Osteoblast (primary cell): ENCODE data around the gene PRKN. TPM values are rescaled to one million over a fixed set of nuclear protein-coding genes. Genes with fewer than 3 reads are reported as not detected.

Source experiments
- DNase-seq: peaks from one replicate; pipeline ENCODE4 v3.0.0; 2011; ENCODE audit warnings: low spot score, mixed read lengths; ENCODE audit not compliant: insufficient read length; ENCODE audit errors: missing footprints
- H2AFZ ChIP-seq: 2 replicates; pipeline ENCODE4 v1.6.0; 2011; ENCODE audit warnings: mild to moderate bottlenecking, low read length
- H3K27ac ChIP-seq: 2 replicates; pipeline ENCODE4 v1.5.1; 2011; ENCODE audit warnings: mild to moderate bottlenecking, low read depth, low read length, moderate library complexity
- H3K27me3 ChIP-seq: 2 replicates; pipeline ENCODE4 v1.6.0; 2012; ENCODE audit warnings: mild to moderate bottlenecking, control low read depth, inconsistent platforms, low read length, moderate library complexity; ENCODE audit not compliant: insufficient read depth
- H3K36me3 ChIP-seq: 2 replicates; pipeline ENCODE4 v1.5.1; 2011; ENCODE audit warnings: mild to moderate bottlenecking, low read length, control low read depth, moderate library complexity; ENCODE audit not compliant: insufficient read depth
- H3K4me1 ChIP-seq: 2 replicates; pipeline ENCODE4 v1.5.1; 2011; ENCODE audit warnings: mild to moderate bottlenecking, low read length, control low read depth, moderate library complexity; ENCODE audit not compliant: insufficient read depth
- H3K4me2 ChIP-seq: 2 replicates; pipeline ENCODE4 v1.6.0; 2011; ENCODE audit warnings: mild to moderate bottlenecking, low read length; ENCODE audit not compliant: insufficient read depth
- H3K4me3 ChIP-seq: fragments of 200-600 bp; sonication (generic); 3 replicates; pipeline ENCODE4 v1.5.1; 2012; ENCODE audit warnings: mild to moderate bottlenecking, low read length, inconsistent platforms; ENCODE audit not compliant: insufficient read depth
- H3K79me2 ChIP-seq: 2 replicates; pipeline ENCODE4 v1.6.0; 2012; ENCODE audit warnings: mild to moderate bottlenecking, low read length, control low read depth, inconsistent platforms; ENCODE audit not compliant: insufficient read depth
- H3K9me3 ChIP-seq: 2 replicates; pipeline ENCODE4 v1.5.1; 2011; ENCODE audit warnings: low read depth, low read length, control low read depth
- H4K20me1 ChIP-seq: 2 replicates; pipeline ENCODE4 v1.6.0; 2012; ENCODE audit warnings: mild to moderate bottlenecking, low read length, control low read depth; ENCODE audit not compliant: insufficient read depth
- CTCF ChIP-seq: IDR thresholded peaks from 2 replicates; pipeline ENCODE4 v1.5.1; 2011; ENCODE audit warnings: mild to moderate bottlenecking, low read depth, low read length, moderate library complexity; ENCODE audit errors: extremely low read depth
- total RNA-seq: library from RNA; depleted of rRNA; stranded (reverse); fragments of >200 nt; gene quantifications from 2 replicates; pipeline ENCODE4 v1.2.3, GENCODE V29; 2012

PRKN gene
- total RNA-seq, 1 donor, result 2.9 TPM

DNA sequence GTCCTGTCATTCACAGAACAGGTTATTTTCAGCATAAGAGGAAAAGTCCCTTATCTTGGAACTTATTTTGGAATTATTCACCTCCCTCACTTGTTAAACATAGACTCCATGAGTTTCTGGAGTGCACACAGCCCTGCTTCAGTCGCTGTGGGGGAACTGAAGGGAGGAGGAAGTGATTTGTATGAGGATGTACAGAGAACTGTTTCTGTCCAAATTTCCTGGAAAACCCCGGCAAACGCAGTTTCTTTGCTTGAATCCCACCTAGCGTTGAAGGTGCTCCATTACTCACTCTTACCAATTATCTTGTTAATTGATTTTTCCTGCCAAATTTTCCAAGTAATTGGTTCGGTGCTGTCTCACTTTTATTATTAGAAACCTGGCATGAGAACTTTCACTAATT is 1375.7 kb downstream of the PRKN start:
- H3K4me2 ChIP-seq, result no peak overlapping the region
- H3K27ac ChIP-seq, result no peak overlapping the region
- no peaks in the 10 kb centered on the region for H3K9me3 ChIP-seq
- no peak for TF ChIP-seq CTCF
- no peaks in the 10 kb centered on the region for H3K79me2 ChIP-seq
- no peak overlapping the region for H3K4me3 ChIP-seq
- no peaks in the 10 kb centered on the region for H3K27me3 ChIP-seq
- no peaks in the 10 kb centered on the region for H4K20me1 ChIP-seq
- H3K36me3 ChIP-seq, result no peaks in the 10 kb centered on the region
- no peaks in the 10 kb centered on the region for H3K4me1 ChIP-seq
- H2AFZ ChIP-seq, result no peak overlapping the region
- DNase-seq, result no peak

DNA sequence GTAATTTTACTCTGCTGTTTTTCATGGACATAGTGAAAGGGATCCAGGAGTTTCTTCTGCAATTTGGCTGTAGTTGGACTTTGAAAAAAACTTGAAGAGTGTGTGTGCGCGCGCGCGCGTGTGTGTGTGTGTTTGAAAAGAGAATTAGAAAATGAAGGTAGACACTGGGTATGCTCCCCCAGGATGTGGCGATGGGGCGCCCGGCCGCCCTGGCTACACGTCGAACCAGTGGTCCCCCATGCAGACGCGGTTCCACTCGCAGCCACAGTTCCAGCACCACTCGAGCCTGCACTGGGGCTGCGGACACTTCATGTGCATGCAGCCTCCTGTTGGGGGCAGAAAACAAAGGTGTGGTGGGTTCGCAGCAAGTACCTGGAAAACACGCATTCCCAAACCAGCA is 1377.7 kb downstream of the PRKN start:
- Histone ChIP-seq H3K79me2 (no peaks in the 10 kb centered on the region), H3K4me3 (no peak overlapping the region), H3K27me3 (no peaks in the 10 kb centered on the region), H4K20me1 (no peaks in the 10 kb centered on the region), H3K27ac (no peak overlapping the region), H3K4me2 (no peak overlapping the region), H3K9me3 (no peaks in the 10 kb centered on the region), H3K4me1 (no peaks in the 10 kb centered on the region), H2AFZ (no peak overlapping the region), H3K36me3 (no peaks in the 10 kb centered on the region)
- no peak for TF ChIP-seq CTCF
- DNase-seq, result no peak

DNA sequence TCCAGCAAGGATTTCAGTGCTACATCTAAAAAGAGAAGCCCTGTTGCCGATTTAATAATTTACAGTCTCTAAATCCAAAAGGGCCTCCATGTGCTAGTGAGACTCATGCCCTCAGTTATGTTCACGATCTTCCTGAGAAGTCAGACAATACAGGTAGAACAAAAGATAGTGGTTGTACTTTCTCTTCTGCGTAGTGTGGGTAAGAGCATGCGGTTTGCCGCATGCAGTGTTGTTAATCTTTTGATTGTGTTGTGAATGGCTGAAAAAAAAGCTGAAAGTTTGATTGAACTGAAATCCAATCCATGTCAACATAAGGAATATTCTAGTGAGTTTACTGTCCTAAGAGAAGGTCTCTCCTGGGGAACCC is 1379.0 kb downstream of the PRKN start:
- Histone ChIP-seq H2AFZ (no peak overlapping the region), H3K9me3 (no peaks in the 10 kb centered on the region), H3K4me3 (no peak overlapping the region), H4K20me1 (no peaks in the 10 kb centered on the region), H3K79me2 (no peaks in the 10 kb centered on the region), H3K36me3 (no peaks in the 10 kb centered on the region), H3K4me2 (no peak overlapping the region), H3K4me1 (no peaks in the 10 kb centered on the region), H3K27ac (no peak overlapping the region), H3K27me3 (no peaks in the 10 kb centered on the region)
- TF ChIP-seq CTCF, result no peak
- DNase-seq, result no peak

DNA sequence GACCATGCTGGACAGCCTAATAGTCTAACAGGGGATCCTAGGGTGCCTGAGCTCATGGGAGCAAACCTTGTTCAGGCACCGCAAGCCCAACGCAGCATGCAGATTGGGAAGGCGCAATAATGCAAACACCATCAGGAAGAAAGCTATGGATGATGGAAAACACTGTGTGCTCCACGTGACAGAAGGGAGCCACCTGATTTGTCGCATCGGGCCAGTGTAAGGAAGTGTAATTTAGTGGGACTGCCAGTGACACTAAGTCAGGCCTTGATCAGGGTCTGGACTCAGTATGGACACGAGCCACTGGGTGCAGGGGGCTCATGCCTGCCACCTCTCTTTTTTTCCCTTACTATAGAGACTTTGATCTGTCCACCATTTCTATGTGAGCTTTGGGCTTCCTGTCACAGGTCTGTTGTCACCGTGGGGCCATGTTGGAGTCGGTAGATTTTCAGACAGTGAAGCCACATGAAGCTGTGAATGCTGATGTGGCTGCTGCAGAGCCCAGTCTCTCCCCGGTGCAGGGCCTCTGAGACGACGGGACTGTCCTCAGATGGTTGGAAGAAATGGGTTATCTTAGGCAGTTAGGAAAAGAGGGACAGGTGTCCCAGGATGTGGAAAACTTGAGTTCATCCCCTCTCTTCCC is 1379.5 kb downstream of the PRKN start:
- Histone ChIP-seq H3K4me1 (no peaks in the 10 kb centered on the region), H3K9me3 (no peaks in the 10 kb centered on the region), H3K4me3 (no peak overlapping the region), H3K36me3 (no peaks in the 10 kb centered on the region), H3K4me2 (no peak overlapping the region), H4K20me1 (no peaks in the 10 kb centered on the region), H2AFZ (no peak overlapping the region), H3K27ac (no peak overlapping the region), H3K27me3 (no peaks in the 10 kb centered on the region), H3K79me2 (no peaks in the 10 kb centered on the region)
- no peak for TF ChIP-seq CTCF
- DNase-seq, result no peak
